NCI-H524 (cell line): ENCODE data around the gene ZNF550.

Experiments
- DNase-seq, 2 experiments: peaks; one replicate each; lab custom pipeline; 2025; lab: John Stamatoyannopoulos, UW

Gene ZNF550

DNA sequence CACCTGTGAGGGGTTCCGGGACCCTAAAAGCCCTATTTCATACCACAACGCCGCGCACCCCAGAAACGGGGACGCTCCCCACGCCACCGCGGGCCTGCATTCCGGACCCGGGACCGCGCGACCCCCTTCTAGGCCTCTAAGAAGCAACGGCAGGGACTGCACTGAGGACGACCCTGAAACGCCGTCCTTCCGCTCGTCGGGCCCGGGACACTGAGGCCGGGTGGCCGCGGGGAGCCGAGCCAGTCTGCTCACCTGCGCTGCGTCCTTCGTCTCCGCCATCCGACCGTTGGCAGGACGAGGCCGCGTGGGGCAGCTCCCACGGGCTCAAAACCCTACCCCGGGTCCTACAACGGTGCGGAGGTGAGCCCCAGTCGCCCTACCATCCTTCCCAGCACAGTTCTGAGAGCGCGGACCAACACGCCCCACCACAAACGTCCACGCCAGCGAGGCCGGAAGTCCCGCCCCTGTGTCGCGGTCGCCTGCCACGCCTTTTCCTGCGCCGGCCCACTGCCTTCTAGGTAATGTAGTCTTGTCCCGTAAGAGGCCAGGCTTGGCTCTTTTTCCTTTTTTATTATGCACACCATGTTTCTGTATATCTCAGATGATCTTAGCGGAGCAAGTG lies at the start of gene ZNF550:
TSS of gene ZNF550 (minus strand) at position 460 of the 622 bp plus-strand sequence. CDS start at position 279, 181 bp downstream.
- DNase-seq, result peak; percentile 52 to 82

DNA sequence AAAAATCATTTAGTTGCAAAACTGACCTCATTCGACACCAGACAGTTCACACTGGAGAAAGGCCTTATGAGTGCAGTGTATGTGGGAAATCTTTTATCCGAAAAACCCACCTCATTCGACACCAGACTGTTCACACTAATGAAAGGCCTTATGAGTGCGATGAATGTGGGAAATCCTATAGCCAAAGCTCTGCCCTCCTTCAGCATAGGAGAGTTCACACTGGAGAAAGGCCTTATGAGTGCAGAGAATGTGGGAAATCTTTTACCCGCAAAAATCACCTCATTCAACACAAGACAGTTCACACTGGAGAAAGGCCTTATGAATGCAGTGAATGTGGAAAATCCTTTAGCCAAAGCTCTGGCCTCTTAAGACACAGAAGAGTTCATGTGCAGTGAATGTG lies 47.3 kb upstream of the ZNF550 start:
- DNase-seq, result no peak

DNA sequence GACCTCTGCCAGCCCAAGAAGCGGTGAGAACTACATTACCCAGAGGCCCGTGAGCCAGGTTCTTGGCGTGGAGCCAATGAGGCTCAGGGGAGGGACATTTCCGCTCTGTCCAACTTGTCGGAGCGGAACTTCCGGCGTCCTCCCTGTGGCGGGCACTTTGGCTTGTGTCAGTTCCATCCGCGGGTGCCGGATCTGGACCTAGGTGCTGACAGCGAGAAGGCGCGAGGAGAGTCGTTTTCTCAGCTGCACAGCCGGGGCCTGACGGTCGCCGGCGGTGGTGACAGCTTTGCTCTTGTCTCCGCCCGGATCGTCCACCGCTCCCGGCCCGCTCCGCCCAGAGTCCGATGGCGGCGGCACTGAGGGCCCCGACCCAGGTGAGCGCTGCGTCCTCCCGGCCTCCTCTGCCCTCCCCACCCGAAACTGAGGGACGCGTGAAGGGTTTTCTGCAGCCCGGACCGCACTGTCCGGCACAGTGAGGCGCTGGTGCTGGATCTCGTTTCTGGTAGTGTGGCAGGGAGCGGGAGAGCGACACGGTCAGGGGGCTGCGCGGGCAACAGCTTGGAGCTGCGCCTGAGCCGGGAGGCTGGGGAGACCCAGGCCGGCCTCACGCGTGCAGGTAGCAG lies 40.2 kb upstream of the ZNF550 start, which contains the start of gene ZNF530:
TSS of gene ZNF530 (plus strand) at position 125 of the 623 bp plus-strand sequence. CDS start 4,461 bp downstream, outside the sequence.
- DNase-seq, result peak; percentile 95 to 97

DNA sequence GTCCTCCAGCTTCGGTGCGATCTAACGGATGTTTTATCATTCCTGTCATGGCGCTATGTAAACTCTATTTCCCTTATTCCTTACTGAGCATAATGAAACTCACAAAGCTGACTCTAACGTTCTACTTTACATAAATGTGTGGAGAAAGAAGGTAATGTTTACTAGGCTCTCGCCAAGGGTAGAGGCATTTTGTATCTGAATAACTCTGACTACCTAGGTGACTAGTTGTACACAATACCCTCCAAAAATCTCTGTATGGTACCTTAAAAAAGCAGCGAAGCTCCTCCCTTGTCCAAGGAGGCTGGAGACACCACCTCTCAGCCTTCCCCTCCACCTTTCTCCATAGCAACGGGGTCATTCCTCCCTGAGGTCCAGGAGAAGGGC lies 39.7 kb upstream of the ZNF550 start:
- DNase-seq, result no peak

DNA sequence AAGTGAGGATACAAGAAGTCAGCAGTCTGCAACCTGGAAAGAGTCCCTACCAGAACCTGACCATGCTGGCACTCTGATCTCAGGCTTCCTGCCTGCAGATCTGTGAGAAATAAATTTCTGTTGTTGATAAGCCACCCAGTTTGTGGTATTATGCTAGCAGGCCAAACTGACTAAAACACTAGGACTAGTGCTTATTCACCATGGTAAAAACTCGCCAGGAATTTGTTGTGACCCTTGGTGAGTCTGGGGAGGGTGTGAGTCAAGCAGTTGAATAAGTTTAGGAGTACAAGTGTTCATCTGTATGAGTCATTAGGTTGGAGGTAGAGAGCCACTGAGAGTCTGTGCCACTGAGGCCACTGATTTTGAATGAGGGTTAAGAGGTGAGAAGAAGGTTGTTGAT lies 27.9 kb upstream of the ZNF550 start:
- no peak for DNase-seq

DNA sequence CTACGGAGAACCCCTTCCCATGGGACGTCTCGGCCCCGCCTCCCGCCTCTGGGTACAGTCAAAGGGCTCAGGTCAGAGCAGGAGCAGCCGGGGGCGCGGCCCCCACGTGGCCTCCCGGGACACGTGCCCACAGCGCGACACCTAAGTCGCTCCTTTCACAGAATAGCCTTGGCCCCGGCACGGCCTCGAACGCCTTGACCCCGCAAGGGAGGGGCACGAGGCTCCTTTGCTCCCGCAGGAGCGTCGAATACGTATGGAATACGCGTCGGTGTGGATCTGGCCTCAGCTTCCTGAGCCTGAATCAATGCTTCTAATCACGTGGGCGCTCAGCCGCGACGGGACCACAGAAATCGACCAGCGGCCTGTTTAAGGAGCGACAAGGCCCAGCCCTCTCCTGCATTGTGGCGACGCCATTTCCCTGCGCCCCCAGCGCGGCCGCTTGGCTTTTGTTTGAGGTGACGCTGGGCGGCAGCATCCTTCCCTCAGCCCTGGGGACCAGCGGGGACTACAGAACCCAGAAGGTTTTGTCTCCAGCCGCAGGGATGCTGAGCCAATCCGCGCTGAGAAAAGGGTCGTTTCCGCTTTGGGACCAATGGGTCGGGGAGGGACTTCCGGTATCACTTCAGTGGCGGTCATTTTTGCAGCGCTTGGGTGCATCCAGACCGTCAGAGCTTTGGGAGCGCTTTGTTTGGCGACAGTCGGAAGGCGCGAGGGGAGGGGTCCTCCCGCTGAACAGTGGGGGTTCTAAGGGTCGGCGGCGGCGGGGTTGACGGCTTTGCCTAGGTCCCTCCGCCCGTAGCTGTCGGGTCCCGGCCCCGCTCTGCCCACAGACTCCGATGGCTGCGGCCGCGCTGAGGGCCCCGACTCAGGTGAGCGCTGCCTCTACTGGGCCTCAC lies 24.1 kb upstream of the ZNF550 start, which contains the start of gene ZIK1:
TSS of gene ZIK1 (plus strand) at position 625 of the 896 bp plus-strand sequence. CDS start at position 837, 212 bp downstream.
- peak; percentile 97 to 99 for DNase-seq

DNA sequence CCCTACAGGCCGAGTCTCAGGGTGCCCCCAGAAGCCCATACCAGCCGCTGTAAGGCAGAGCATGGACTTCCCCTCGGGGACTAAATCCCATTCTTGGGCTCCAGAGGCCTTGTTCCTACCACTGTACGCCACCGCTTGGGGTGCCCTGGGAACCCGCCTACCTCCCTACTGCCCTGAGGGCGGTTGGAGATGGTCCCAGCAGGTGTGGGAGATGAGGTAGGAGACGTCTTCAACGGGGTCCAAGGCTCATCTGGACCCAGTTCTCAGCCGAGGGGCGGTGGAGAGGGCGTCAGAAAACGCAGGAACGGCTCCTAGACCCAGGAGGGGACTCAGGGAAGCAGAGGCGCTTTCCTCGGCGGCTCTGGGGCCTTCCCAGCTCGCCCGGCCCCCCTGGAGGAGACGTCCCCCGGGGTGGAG lies 23.4 kb upstream of the ZNF550 start:
- DNase-seq, result no peak

DNA sequence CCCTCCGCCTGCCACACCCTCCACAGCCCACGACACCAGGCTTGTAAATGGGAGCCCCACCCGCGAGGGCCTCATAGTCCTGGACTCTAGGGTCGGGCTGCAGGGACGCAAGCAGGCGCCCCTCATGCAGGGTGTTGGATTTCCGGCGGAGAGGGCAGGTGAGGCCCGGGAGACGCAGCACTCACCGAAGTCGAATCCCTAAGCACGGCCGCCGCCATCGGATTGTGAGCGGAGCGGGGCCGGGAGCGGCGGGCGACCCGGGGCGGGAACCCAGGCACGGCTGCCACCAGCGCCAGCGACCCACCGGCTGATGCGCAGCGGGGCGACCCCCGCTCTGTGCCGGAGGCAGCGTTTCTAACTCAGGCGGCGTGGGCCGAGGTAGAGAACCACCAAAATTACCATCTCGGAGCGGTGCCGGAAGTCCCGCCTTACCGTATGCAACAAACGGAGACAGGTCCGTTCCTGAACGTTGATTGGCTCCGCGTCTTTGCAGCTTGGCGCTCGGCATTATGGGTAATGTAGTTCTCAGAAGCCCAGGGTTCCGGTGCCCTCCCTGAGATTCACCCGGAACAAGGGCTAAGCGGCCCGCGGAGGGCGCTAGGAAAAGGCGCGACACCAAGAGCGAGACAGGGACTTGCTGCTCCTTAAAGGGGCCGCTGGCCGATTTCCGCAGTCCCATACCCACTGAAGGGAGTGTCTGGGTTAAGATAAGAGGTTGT lies 19.0 kb upstream of the ZNF550 start, which contains the start of gene ZNF416:
TSS of gene ZNF416 (minus strand) at position 425 of the 719 bp plus-strand sequence. CDS start at position 218, 207 bp downstream.
- DNase-seq, result peak; percentile 97 to 100

DNA sequence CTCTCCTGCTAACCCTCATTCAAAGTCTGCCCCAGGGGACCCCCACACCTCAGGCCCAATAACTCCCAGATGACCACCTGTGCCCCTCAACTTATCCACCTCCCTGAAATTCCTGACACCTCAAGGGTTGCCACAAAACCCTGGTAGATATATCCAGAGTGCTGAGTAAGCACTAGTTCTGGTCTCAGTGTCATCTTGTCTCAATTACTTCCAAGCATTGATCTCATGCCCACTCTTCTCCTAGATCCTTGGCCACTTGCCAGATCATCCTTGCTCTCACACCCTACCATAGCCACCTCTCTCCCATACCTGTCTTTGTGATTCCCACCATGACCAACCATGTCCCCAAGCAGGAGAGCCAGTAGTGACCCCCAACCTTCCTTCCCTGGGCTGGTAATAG lies 17.0 kb upstream of the ZNF550 start:
- no peak for DNase-seq

DNA sequence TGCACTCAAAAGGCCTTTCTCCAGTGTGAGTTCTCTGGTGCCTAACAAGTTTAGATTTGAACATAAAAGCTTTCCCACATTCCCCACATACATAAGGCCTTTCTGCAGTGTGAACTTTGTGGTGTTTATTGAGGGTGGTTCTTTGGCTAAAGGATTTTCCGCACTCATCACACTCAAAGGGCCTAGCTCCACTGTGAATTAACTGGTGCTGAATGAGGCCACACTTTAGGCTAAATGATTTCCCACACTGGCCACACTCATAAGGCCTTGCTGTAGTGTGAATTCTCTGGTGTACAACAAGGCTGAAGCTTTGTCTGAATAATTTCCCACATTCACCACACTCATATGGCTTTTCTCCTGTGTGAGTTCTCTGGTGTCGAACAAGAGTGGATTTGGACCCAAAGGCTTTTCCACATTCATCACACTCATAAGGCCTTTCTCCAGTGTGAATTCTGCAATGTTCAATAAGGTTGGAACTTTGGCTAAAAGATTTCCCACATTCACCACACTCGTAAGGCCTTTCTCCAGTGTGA lies 12.8 kb upstream of the ZNF550 start:
- no peak for DNase-seq

DNA sequence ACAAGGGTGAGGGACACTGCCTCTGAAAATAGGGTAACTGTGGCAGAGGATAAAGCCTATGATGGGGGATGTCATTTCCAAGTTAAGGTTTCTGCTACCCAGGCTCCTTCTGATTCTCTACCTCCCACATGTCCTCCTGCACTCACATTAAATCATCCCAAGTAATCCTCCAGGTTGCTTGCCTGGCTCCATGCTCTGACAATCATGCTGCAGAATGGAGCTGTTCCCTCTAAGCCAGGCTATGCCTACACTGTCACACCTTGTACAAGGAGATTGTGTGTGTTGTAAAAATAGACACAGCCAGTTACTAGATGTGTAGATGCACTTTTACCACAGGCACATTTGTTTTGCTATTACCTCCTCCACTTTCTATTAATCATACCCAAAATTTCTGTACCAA lies 11.0 kb upstream of the ZNF550 start:
- DNase-seq, result no peak

DNA sequence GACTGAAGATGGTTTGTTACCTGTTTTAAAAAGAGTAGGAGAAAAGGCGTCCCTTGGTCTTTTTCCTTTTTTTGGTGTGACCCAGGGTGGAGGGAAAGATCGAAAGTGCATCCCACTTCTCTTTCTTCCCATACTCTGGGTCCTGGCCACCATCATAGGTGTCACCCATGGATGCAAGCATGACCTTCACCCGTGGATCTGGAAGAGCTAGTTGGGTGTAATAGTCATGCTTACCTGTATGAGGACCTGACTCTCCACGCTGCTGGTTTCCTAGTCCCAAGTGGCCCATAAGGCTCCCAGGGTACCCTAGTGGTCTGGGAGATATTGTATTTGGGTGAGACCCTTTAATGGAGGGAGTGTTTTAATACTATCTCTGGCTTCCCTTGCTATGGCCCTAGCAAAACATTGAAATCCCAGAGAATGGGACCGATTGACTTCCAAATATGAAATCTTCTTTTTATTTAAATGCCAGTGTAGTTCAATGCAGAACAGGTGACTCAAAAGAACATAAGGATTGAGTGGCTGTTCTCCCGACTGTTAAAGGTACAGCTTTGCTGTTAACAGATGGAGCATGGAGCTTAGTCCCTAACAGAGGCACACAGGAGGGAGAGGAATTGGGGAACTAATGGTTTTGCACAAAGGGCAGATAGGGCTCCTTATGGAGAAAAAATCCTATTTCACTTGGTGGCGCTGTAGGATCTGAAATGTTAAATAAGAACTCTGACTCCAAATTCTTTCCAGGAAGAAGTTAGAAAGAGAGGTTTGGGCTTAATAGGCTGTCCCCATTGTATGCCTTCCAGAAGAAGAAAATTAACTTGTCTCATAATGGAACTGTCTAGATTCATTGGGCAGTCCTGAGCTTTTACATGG lies 7.0 kb upstream of the ZNF550 start:
- DNase-seq, result peak in 1 of 2 experiments; percentile 19

DNA sequence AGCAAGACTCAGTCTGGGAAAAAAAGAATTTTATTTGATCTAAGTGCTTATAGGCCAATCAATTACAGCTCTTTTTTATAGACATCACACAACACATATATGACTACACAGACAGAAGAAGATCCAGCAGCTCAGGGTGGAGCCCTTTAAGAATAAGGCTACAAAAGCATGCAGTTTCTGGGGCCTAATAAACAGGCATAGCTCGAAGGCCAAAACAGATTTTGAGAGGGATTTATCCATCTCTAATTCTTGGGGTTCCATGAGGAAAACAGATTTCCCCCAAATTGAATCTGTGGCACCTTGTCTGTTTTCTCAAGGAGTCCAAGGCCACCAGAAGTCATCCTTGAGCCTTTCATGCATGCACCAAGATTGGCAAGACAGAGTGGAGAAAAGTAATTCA lies 3.9 kb upstream of the ZNF550 start:
- DNase-seq, result no peak

DNA sequence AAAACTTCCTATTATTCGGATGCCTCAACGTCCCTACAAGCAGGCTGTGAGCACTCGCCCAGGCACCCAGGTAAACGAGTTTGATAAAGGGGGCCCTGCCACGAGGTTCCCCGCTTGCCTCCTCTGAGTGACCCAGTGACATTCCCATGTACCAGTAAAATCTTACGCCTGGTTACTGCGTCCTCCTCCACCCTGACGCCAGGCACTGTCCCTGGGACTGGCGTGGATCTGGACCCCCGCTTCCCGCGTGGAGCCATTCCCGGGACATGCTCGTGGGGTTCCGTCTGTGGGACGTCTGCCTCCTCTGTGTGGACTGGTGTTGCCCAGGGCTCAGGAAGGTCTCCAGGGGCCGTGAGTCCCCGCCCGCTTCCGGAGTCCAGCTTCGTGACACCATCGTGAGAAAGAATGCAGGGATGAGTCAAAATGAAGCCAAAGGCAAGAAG lies 407 bp upstream of the ZNF550 start:
- no peak for DNase-seq

DNA sequence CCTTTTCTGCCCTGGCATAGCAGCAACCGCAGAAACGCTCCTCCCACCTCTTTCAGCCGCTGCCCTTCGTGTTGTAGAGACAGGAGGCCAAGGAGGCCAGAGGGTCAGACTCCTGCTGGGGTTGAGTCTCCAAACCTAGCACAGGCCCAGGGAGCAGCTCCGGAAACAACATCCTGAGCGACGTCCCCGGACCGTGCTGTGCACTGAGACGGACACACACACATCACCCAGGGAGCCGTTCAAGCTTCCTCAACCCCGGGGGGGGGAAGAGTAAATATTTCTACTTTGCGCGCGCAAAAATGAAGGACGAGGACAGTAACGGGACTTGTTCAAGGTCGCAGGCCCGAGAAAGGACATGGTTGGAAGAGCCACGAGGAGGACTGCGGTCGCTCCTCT lies 657 bp downstream of the ZNF550 start:
- DNase-seq, result no peak

DNA sequence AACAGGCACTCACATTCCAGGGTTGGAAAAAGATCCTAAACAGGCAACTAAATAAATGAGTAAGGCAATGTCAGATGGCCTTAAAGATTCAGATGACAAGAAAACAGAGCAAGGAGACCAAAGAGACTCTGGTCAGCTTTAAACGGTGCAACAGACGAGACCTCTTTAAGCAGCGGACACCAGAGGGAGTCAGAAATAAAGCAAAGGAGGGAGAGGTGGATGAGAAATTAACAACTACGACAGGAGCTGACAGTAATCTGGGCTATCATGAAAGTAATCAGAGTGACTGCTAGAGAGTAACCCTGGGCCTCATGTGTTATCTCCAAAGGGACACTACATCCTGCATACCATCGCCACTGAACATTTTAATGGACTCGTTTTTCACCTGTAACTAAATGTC lies 1.1 kb downstream of the ZNF550 start:
- no peak for DNase-seq

DNA sequence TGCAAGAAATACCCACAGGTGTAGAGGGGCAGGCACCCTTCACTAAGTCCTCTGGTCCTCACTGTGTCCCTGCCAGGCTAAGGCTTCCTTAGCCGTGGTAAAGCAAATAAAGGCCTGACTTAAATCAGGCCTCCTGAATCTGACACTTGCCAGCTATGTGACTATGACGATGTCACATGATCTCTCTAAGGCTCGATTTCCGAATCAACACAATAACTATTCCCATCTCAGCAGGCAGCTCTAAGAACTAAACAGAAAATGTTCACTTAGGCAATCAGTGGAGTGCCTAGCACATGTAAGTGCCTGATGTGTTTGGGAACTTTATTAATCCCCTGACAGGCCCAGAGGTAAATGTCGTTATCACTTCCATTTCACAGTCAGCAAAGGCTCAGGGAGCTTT lies 2.0 kb downstream of the ZNF550 start:
- DNase-seq, result no peak

DNA sequence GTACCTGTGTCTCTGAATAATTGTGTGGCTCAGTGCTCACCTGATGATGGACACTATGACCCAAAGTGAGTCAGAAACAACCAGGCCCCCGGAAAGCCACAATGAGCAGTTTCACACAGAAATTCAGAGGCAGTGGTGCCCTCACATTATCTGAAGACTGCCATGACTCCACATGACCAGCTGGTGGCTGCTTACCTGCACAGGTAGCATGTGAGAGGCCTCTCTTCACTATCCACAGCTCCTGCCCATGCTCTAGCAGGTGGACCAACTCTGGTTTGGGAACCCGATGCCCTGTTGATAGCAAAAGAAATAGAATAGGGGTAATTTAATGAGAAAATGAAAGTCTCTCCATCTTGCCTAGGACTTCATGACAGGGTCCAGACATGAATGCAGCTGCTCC lies 7.2 kb downstream of the ZNF550 start:
- no peak for DNase-seq

DNA sequence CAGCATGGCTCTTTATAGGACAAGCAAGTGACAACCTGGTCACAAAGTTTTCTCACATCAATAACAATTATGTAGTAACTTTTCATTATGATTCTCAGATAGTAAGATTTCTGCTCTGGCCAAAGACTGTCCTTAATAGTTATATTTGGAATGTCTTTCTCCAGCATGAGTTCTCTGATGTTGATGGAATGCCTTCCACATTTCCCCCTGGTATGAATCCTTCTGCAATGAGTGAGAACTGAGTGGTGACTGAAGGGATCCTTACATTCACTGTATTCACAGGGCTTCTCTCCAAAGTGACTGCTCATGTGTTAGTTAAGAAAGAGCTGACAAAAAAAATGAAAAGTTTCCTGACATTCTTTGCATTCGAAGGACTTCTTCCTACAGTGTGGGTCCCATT lies 13.2 kb downstream of the ZNF550 start:
- DNase-seq, result no peak

DNA sequence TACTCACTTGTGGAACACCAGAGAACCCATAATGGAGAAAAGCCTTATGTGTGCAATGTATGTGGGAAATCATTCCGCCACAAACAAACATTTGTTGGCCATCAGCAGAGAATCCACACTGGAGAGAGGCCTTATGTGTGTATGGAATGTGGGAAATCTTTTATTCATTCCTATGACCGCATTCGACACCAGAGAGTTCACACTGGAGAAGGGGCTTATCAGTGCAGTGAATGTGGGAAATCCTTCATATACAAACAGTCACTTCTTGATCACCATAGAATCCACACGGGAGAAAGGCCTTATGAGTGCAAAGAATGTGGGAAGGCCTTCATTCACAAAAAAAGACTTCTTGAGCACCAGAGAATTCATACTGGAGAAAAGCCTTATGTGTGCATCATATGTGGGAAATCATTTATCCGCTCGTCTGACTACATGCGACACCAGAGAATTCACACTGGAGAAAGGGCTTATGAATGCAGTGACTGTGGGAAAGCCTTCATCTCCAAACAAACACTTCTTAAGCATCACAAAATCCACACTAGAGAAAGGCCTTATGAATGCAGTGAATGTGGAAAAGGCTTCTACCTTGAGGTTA lies 21.6 kb downstream of the ZNF550 start:
- no peak for DNase-seq
